IMR-90 (cell line): Measurements from ENCODE around the gene SLC25A31.

ENCODE experiments used
- CEBPB ChIP-seq: IDR thresholded peaks from 2 replicates; pipeline ENCODE4 v1.6.1; 2012; ENCODE audit warnings: low read depth, low read length, improper control_type of control experiment
- FOS ChIP-seq: fragments of 150-350 bp; IDR thresholded peaks from 2 replicates; pipeline ENCODE4 v1.6.1; 2016; ENCODE audit warnings: low read depth, low read length
- MAFK ChIP-seq: IDR thresholded peaks from 2 replicates; pipeline ENCODE4 v1.6.1; 2012; ENCODE audit warnings: low read depth, low read length, improper control_type of control experiment
- MXI1 ChIP-seq: IDR thresholded peaks from 2 replicates; pipeline ENCODE4 v1.6.1; 2012; ENCODE audit warnings: low read depth, mild to moderate bottlenecking, low read length, moderate library complexity, borderline replicate concordance
- POLR2A ChIP-seq: IDR thresholded peaks from 2 replicates; pipeline ENCODE4 v1.6.1; 2012; ENCODE audit warnings: mild to moderate bottlenecking, low read depth, low read length
- RAD21 ChIP-seq: IDR thresholded peaks from 2 replicates; pipeline ENCODE4 v1.6.1; 2012; ENCODE audit warnings: low read length, improper control_type of control experiment
- RCOR1 ChIP-seq: IDR thresholded peaks from 2 replicates; pipeline ENCODE4 v1.6.1; 2012; ENCODE audit warnings: mild to moderate bottlenecking, low read length, improper control_type of control experiment; ENCODE audit not compliant: insufficient replicate concordance
- RFX5 ChIP-seq: IDR thresholded peaks from 2 replicates; pipeline ENCODE4 v1.8.0; 2012; ENCODE audit warnings: low read depth, mild to moderate bottlenecking, low read length, moderate library complexity
- SMC3 ChIP-seq: fragments of 150-350 bp; IDR thresholded peaks from 2 replicates; pipeline ENCODE4 v1.6.1; 2016; ENCODE audit warnings: low read depth, mild to moderate bottlenecking, antibody characterized with exemption, low read length, moderate library complexity
- TF ChIP-seq, protein P1 (sequence below): conservative IDR thresholded peaks from 2 replicates; pipeline ENCODE4 v1.5.1; 2012; ENCODE audit warnings: mild to moderate bottlenecking, low read depth, low read length, improper control_type of control experiment
- TF ChIP-seq, protein P2 (sequence below): fragments of 150-350 bp; IDR thresholded peaks from 2 replicates; pipeline ENCODE4 v1.6.1; 2017; ENCODE audit warnings: mild to moderate bottlenecking, antibody characterized with exemption, low read length, low read depth

DNA sequence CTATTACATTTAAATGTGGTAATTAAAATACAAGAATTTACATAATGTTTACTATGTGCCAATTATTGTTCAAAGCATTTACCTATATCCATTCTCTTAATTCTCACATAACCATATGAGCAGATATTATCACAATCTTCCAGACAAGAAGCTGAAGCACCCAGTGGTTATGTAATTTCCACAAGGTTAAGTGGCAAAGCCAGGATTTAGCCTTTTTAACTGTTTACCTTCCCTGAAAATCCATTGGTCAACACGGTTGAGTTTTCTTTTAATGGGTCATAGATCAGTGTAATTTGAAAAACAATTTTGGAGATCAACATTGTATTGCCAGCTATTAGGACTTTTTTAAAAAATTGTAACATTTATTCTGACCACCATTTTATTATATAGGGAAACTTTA lies 63.3 kb downstream of the SLC25A31 start:
- no peak for TF ChIP-seq SMC3
- TF ChIP-seq, protein P1, sequence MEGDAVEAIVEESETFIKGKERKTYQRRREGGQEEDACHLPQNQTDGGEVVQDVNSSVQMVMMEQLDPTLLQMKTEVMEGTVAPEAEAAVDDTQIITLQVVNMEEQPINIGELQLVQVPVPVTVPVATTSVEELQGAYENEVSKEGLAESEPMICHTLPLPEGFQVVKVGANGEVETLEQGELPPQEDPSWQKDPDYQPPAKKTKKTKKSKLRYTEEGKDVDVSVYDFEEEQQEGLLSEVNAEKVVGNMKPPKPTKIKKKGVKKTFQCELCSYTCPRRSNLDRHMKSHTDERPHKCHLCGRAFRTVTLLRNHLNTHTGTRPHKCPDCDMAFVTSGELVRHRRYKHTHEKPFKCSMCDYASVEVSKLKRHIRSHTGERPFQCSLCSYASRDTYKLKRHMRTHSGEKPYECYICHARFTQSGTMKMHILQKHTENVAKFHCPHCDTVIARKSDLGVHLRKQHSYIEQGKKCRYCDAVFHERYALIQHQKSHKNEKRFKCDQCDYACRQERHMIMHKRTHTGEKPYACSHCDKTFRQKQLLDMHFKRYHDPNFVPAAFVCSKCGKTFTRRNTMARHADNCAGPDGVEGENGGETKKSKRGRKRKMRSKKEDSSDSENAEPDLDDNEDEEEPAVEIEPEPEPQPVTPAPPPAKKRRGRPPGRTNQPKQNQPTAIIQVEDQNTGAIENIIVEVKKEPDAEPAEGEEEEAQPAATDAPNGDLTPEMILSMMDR = no peak
- no peak for TF ChIP-seq POLR2A
- TF ChIP-seq MXI1 = no peak
- no peak for TF ChIP-seq RFX5
- no peak for TF ChIP-seq RCOR1
- TF ChIP-seq MAFK = no peak
- TF ChIP-seq, protein P2, sequence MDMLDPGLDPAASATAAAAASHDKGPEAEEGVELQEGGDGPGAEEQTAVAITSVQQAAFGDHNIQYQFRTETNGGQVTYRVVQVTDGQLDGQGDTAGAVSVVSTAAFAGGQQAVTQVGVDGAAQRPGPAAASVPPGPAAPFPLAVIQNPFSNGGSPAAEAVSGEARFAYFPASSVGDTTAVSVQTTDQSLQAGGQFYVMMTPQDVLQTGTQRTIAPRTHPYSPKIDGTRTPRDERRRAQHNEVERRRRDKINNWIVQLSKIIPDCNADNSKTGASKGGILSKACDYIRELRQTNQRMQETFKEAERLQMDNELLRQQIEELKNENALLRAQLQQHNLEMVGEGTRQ = no peak
- TF ChIP-seq CEBPB = no peak
- no peak for TF ChIP-seq RAD21
- no peak for TF ChIP-seq FOS
